ENCODE data around the gene CCDC71L. TPM values are rescaled to one million over a fixed set of nuclear protein-coding genes. Genes with fewer than 3 reads are reported as not detected.

The CCDC71L gene
- total RNA-seq, 1 donor from 2014 or later: 7.0 TPM

GRCh38 chr7:106630648-106631047 lies 30.3 kb downstream of the CCDC71L start:
- intact Hi-C loops (cut with DNase I): no loop called here
- DNase-seq (ENCODE audit: low spot score): no peak

GRCh38 chr7:106629516-106629915 lies 31.4 kb downstream of the CCDC71L start:
- DNase-seq (ENCODE audit: low spot score): no peak
- intact Hi-C loops (cut with DNase I): no loop called here

GRCh38 chr7:106626376-106627164 lies 34.4 kb downstream of the CCDC71L start:
- no peak for DNase-seq (ENCODE audit: low spot score)
- intact Hi-C loops (cut with DNase I): no loop called here

- intact Hi-C loops (cut with DNase I): no loop called here
- no peak for DNase-seq (ENCODE audit: low spot score)
Observed at GRCh38 chr7:106625678-106626301, 35.2 kb downstream of the CCDC71L start.

GRCh38 chr7:106623853-106624252 lies 37.1 kb downstream of the CCDC71L start:
- no peak for DNase-seq (ENCODE audit: low spot score)
- intact Hi-C loops (cut with DNase I): no loop called here

- intact Hi-C loops (cut with DNase I): no loop called here
- no peak for DNase-seq (ENCODE audit: low spot score)
Observed at GRCh38 chr7:106623315-106623660, 37.7 kb downstream of the CCDC71L start.

GRCh38 chr7:106622654-106623314 lies 38.2 kb downstream of the CCDC71L start:
- no peak for DNase-seq (ENCODE audit: low spot score)
- intact Hi-C loops (cut with DNase I): no loop called here

GRCh38 chr7:106621393-106622132 lies 39.4 kb downstream of the CCDC71L start:
- intact Hi-C loops (cut with DNase I): no loop called here
- no peak for DNase-seq (ENCODE audit: low spot score)

GRCh38 chr7:106620676-106621075 lies 40.3 kb downstream of the CCDC71L start:
- no peak for DNase-seq (ENCODE audit: low spot score)
- intact Hi-C loops (cut with DNase I): no loop called here

- DNase-seq (ENCODE audit: low spot score): no peak
- intact Hi-C loops (cut with DNase I): no loop called here
Observed at GRCh38 chr7:106620034-106620433, 40.9 kb downstream of the CCDC71L start.

- DNase-seq (ENCODE audit: low spot score): no peak
- intact Hi-C loops (cut with DNase I): no loop called here
Observed at GRCh38 chr7:106619213-106619612, 41.7 kb downstream of the CCDC71L start.

GRCh38 chr7:106618480-106618879 lies 42.5 kb downstream of the CCDC71L start:
- intact Hi-C loops (cut with DNase I): no loop called here
- no peak for DNase-seq (ENCODE audit: low spot score)

GRCh38 chr7:106617860-106618259 lies 43.1 kb downstream of the CCDC71L start:
- no peak for DNase-seq (ENCODE audit: low spot score)
- intact Hi-C loops (cut with DNase I): no loop called here

- intact Hi-C loops (cut with DNase I): no loop called here
- DNase-seq (ENCODE audit: low spot score): no peak
Observed at GRCh38 chr7:106616708-106617051, 44.3 kb downstream of the CCDC71L start.

- intact Hi-C loops (cut with DNase I): no loop called here
- no peak for DNase-seq (ENCODE audit: low spot score)
Observed at GRCh38 chr7:106615808-106616707, 44.9 kb downstream of the CCDC71L start.

- DNase-seq (ENCODE audit: low spot score): no peak
- intact Hi-C loops (cut with DNase I): no loop called here
Observed at GRCh38 chr7:106614751-106615150, 46.2 kb downstream of the CCDC71L start.

- no peak for DNase-seq (ENCODE audit: low spot score)
- intact Hi-C loops (cut with DNase I): no loop called here
Observed at GRCh38 chr7:106613848-106614560, 47.0 kb downstream of the CCDC71L start.

- intact Hi-C loops (cut with DNase I): no loop called here
- no peak for DNase-seq (ENCODE audit: low spot score)
Observed at GRCh38 chr7:106613279-106613678, 47.7 kb downstream of the CCDC71L start.

GRCh38 chr7:106612432-106612831 lies 48.5 kb downstream of the CCDC71L start:
- intact Hi-C loops (cut with DNase I): no loop called here

More at GRCh38 chr7:106612432-106612831, 48.5 kb downstream of the CCDC71L start:
- no peak for DNase-seq (ENCODE audit: low spot score)

Data from cardiac septum (tissue), 1 donor.